ENCODE data around the gene ZBTB2. TPM values are rescaled to one million over a fixed set of nuclear protein-coding genes. Genes with fewer than 3 reads are reported as not detected.

ZBTB2 gene
- total and polyA plus RNA-seq, 11 donors: 3.2 to 8.2 (median 5.0) TPM

DNA sequence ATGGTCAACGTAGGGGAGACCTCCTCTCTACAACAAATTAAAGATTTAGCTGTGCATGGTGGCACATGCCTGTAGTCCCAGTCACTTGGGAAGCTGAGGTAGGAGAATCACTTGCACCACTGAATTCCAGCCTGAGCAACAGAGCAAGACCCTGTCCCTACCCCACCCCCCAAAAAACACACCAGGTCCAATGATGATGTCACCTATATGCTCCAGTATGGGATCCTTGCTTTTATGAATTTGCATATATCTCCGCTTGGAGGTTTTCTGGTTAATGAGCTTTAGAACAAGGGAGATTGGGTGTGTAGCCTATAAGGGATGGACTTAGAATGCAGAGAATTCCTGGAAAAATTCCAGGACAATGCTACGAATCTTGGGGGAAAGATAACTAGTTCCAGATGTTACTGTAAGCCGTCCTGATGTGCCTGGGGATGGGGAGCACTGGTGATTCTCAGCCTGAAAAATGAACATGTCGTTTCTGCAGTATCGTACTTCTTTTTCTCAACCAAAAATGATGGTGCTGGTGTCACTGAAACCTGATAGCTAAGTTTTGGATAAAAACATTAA, 61.1 kb downstream of the ZBTB2 start:
- Histone ChIP-seq H3K4me3 (no peak overlapping the region), H3K27me3 (peaks cover 0 to 6% (median 0%) of the 10 kb centered on the region in 9 donors), H3K27ac (peak overlapping the region in 1 of 12 donors; percentile 43), H3K4me1 (peaks cover 0 to 11% (median 6%) of the 10 kb centered on the region in 12 donors), H3K36me3 (peaks cover 0 to 7% (median 0%) of the 10 kb centered on the region in 9 donors), H3K9me3 (no peaks in the 10 kb centered on the region)
- no peak for TF ChIP-seq POLR2A (IDR thresholded peaks at IDR 0.05)
- TF ChIP-seq, protein P1, sequence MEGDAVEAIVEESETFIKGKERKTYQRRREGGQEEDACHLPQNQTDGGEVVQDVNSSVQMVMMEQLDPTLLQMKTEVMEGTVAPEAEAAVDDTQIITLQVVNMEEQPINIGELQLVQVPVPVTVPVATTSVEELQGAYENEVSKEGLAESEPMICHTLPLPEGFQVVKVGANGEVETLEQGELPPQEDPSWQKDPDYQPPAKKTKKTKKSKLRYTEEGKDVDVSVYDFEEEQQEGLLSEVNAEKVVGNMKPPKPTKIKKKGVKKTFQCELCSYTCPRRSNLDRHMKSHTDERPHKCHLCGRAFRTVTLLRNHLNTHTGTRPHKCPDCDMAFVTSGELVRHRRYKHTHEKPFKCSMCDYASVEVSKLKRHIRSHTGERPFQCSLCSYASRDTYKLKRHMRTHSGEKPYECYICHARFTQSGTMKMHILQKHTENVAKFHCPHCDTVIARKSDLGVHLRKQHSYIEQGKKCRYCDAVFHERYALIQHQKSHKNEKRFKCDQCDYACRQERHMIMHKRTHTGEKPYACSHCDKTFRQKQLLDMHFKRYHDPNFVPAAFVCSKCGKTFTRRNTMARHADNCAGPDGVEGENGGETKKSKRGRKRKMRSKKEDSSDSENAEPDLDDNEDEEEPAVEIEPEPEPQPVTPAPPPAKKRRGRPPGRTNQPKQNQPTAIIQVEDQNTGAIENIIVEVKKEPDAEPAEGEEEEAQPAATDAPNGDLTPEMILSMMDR (IDR thresholded peaks at IDR 0.05): no peak
- DNase-seq: no peak
- 66 to 69% (median 66%) methylated on average over 6 of the region's 6 CpGs for WGBS, 4 donors
- no peak for ATAC-seq
- intact Hi-C loops (cut with DNase I): loop anchor here in 2 of 10 donors (5.0 to 10.0 kb wide), 2 partner anchors 438 to 915 kb away; no protein-coding TSS in a partner anchor

DNA sequence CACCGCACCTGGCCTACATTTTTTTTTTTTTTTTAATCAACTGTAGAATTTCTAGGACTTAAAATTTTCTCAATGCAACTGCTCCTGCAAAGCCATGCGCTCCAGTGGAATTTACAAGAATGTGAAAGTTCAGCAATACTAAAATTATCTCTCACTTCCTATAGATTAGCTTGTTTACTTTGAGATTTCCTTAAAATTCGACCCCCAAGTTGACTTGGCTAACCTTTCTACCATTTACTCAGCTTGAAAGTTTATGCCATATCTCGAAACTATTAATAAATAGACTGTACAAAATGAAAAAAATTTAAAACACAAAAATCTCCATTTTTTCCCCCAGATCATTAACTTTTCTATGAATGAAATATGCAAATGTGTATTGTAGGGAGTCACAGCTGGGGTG, 64.3 kb downstream of the ZBTB2 start:
- Histone ChIP-seq H3K9me3 (no peaks in the 10 kb centered on the region), H3K27me3 (peaks cover 0 to 13% (median 0%) of the 10 kb centered on the region in 9 donors), H3K4me1 (peaks cover 0 to 30% (median 18%) of the 10 kb centered on the region in 12 donors), H3K27ac (no peak overlapping the region), H3K36me3 (no peaks in the 10 kb centered on the region), H3K4me3 (no peak overlapping the region)
- ATAC-seq: no peak
- intact Hi-C loops (cut with DNase I): loop anchor here in 2 of 10 donors (2.0 to 5.0 kb wide), 2 partner anchors 435 to 436 kb away; no protein-coding TSS in a partner anchor
- DNase-seq: no peak
- WGBS, 4 donors: 75 to 81% (median 81%) methylated on average over 4 of the region's 4 CpGs
- TF ChIP-seq, protein P1 (IDR thresholded peaks at IDR 0.05): no peak

DNA sequence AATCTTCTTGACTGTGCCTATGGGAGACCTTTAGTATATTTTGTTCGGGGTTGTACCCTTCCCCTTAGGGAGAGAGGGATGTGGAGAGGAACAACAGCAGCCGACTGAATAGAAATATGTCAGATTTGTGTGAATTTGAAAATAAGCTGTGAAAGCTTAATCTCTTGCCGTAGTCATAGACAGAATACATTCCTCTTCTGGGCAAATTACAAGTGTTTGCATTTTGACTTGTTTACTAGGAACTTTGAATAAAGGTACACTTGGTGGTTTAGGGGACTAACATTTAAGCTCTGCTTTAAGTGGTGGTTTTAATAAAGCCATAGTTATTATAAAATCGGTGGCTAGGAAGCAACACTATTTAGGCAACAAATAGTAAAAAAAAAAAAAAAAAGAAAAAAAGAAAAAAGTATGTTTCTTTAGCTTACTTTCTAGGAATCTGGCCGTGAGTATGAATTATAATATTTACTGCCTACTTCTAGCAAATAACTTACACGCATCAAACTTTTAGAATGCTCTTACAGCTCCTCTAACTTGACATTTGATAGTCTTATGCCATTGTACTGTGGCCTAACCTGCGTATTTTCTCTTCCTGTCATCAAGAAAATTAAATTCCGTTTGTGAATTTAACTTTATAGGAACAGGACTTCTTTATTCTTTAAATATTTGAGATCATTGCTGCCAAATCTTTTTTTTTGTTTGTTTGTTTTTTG, 65.1 kb downstream of the ZBTB2 start:
- TF ChIP-seq POLR2A (IDR thresholded peaks at IDR 0.05): no peak
- TF ChIP-seq, protein P1 (IDR thresholded peaks at IDR 0.05): no peak
- DNase-seq (no peak), ATAC-seq (no peak)
- intact Hi-C loops (cut with DNase I): loop anchor here in 2 of 10 donors (2.0 to 5.0 kb wide), 2 partner anchors 434 to 435 kb away; no protein-coding TSS in a partner anchor
- H3K27me3 ChIP-seq: peaks cover 0 to 13% (median 0%) of the 10 kb centered on the region in 9 donors
- H3K9me3 ChIP-seq: no peaks in the 10 kb centered on the region
- no peaks in the 10 kb centered on the region for H3K36me3 ChIP-seq
- 59 to 67% (median 64%) methylated on average over 8 of the region's 8 CpGs for WGBS, 4 donors
- H3K27ac ChIP-seq: peak overlapping the region in 8 of 12 donors; percentile 34 to 83 (median 64)
- H3K4me1 ChIP-seq: peaks cover 0 to 30% (median 18%) of the 10 kb centered on the region in 12 donors
- peak overlapping the region; percentile 24 to 66 (median 59) for H3K4me3 ChIP-seq

All from heart left ventricle (tissue), 16 donors.